HG03196 (cell line): ENCODE data around the gene SETDB2.

Source experiments
- ATAC-seq: cut with Tn5 transposase; IDR thresholded peaks from one replicate; pipeline ENCODE4 v1.9.1; 2021; ENCODE audit not compliant: unreplicated experiment

SETDB2 gene, protein sequence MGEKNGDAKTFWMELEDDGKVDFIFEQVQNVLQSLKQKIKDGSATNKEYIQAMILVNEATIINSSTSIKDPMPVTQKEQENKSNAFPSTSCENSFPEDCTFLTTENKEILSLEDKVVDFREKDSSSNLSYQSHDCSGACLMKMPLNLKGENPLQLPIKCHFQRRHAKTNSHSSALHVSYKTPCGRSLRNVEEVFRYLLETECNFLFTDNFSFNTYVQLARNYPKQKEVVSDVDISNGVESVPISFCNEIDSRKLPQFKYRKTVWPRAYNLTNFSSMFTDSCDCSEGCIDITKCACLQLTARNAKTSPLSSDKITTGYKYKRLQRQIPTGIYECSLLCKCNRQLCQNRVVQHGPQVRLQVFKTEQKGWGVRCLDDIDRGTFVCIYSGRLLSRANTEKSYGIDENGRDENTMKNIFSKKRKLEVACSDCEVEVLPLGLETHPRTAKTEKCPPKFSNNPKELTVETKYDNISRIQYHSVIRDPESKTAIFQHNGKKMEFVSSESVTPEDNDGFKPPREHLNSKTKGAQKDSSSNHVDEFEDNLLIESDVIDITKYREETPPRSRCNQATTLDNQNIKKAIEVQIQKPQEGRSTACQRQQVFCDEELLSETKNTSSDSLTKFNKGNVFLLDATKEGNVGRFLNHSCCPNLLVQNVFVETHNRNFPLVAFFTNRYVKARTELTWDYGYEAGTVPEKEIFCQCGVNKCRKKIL

GRCh38 chr13:49443704-49444523 is at the start of gene SETDB2, which contains the start of gene CAB39L:
Gene SETDB2 (plus strand): TSS chr13:49444274. CDS start chr13:49451894, 7,620 bp downstream.
Gene CAB39L (minus strand): TSS chr13:49444064. CDS start chr13:49382910, 61,154 bp downstream.
- ATAC-seq: peak; percentile 97

DNA sequence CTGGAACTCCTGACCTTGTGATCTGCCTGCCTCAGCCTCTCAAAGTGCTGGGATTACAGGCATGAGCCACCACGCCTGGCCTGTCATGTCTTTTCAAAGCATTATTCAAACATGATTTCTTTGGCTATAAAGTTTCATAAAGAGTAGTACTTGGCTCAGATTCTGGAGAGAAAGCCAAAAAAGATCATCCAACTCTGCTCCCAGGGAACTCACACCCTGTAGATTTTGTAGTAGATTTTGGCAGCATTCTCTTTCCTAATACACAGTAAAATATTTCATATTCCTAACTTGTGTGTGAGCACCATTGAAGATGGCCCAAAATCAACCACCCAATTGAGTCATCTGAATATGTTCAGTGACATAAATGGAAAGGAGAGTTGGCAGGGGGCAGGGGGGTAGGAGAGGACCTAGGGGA is 48.6 kb upstream of the SETDB2 start:
- no peak for ATAC-seq

GRCh38 chr13:49395878-49396380 is 48.1 kb upstream of the SETDB2 start:
- no peak for ATAC-seq

GRCh38 chr13:49399801-49400472 is 44.1 kb upstream of the SETDB2 start:
- ATAC-seq: no peak

DNA sequence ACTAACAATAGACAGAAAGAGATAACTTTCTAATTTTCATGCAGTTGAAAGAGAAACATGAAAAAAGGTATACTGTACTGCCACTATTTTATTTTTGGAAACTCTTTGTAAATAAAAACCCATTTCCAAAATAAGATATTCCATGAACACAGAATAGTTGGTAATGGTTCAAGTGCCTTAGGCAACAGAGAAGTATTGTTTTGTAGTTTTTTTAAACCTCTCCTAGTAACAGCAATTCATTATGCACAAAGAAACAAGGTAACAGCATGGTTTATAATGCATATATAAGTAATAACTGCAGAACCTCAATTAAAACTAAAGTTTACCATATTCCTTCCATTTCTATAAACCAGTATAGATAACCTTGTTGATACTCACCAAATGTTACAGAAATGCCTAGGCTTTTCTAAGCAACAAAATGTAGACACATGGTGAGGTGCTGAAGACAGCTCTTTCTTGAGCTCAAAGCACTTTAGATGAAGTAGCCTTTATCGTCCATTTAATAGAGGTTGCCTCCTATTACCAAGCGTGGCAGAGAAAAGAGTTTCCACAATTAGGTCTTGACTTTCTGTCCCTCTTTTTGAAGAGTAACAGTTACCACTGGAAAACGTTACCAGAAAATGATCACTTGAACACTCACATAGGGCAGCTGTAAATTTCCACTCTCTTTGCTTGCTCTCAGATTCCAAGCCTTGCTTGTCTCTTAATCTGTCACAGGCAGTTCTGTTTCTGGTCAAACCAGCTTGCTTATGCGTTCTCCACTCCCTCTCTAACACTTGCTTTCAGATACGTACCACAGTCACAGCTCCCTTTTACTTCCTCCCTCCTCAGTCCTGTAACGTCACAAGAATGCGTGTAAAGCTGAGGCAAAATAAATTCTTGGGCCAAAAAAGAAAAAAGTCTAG is 43.1 kb upstream of the SETDB2 start:
- ATAC-seq: no peak

DNA sequence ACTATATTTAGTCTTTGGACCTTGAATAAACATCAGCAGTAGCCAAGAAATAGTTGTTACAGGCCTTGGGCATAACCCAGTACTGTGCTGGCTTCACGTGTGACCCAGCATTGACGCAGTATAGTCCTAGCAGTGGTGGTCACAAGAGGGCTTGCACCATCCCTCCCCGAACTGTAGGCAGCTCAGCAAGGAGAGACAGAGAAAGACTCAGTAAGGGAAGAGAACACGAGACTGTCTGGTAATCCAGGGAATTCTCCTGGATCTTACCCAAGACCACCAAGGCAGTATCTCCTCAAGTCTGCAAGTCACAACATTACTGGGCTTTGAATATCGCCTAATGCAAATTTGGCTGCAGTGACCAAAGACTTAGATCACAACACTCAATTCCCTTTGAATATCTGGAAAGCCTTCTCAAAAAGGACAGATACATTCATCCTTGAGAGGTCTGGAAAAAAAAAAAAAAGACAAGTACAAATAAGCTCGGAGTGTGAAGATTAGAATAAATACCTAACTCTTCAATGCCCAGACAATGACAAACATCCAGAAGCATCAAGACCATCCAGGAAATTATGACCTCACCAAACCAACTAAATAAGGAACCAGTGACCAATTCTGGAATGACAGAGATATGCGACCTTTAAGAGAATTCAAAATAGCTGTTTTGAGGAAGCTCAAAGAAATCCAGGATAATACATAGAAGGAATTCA is 39.9 kb upstream of the SETDB2 start:
- ATAC-seq: no peak

GRCh38 chr13:49404703-49405020 is 39.4 kb upstream of the SETDB2 start:
- ATAC-seq: no peak

DNA sequence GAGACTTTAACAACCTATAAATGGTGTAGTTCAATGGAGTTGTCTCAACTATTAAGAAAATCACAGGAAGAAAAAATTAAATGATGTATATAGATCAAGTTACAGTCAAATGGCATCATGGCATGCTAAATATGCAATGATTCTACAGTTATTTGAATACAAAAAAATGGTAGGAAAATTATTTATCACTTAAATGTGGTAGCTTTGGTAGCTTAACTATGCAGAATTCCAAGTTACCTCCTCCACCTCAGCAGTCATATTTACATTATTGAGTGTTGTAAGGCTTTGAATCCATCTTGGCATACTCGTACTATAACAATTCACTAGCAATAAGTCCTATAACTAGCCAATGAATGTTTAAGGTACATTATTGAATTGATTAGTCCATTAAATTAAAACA is 37.0 kb upstream of the SETDB2 start:
- no peak for ATAC-seq

DNA sequence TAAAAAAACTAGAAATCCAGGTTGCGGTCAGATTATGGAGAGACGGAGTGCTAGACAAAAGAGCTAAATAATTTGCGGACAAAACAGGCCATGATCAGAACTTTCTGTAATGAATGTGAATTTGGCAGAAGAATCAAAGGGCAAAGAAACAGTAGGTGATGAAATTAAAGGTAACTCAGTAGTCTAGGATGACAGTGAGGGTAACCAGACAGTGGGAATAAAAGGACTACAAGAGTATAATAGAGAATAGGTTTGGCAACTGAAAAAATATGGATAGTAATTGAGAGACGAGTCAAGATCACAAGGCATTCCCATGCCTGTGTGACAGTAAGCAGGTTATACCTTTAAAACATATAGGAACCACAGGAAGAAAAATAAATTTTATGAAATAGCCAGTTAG is 36.1 kb upstream of the SETDB2 start:
- no peak for ATAC-seq

GRCh38 chr13:49409008-49409407 is 35.1 kb upstream of the SETDB2 start:
- ATAC-seq: no peak

DNA sequence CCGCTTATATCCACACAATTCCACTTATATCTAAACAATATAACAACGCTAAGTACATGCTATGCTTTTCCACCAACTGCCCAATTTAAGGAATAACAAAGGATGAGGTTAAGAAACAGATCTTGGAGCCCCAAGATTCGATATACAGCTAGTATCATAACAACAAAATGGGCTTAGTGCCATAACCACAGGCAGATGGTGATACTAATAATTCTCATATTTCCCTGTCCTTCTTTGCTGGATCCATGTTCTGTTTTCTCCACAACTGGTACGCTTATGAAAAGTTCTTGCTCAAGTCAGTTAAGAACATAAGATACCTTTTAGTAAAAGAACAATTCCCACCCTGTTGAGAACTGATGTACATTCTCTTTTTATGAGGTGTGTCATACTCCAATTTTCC is 34.1 kb upstream of the SETDB2 start:
- no peak for ATAC-seq

DNA sequence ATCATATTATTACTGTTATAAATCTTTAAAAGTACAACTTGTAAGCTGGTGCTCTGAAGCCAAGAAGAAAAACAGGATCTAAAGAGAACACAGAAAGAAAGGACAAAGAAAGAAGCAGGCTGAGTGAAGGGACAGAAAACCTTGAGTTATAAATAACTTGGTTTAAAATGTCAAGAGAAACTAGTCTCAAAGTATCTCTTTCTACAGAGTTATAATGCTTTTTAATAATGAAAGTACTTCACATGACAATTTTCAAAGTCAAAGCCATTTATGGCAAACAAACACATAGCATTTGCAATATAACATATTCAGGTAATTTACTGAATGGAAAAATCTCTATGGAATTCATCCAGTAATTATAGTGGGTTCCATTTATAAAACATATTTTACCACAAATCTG is 33.6 kb upstream of the SETDB2 start:
- ATAC-seq: no peak

- no peak for ATAC-seq
These were observed 32.7 kb upstream of the SETDB2 start for GRCh38 chr13:49411353-49411752.

DNA sequence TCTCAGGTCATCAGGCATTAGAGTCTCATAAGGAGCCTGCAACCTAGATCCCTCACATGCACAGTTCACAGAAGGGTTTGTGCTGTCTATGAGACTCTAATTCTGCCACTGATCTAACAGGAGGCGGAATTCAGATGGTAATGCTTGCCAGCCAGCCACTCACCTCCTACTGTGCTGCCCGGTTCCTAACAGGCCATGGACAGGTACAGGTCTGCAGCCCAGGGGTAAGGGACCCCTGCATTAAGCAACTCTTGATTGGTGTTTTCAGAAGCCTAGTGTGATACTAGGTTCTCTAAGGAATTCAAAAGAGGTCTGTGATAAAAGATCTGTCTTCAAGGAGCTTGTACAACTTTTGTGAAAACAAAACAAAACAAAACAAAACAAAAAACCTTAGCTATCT is 31.3 kb upstream of the SETDB2 start:
- no peak for ATAC-seq

DNA sequence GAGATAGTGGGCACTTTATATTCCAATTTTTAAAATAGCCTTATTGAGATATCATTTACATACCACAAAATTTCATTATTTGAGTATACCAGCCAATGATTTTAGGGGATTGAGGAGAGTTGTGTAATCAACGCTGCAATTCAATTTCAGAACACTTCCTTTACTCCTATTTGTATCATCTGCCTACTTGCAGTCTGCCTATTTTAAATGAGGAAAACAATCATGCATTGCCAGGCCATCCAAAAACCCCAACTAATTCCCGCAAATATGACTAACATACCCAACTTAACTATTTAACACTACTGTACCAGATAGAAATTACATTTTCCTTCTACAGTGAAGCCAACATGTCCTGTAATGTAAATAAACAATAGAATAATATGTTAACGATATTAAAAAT is 26.9 kb upstream of the SETDB2 start:
- no peak for ATAC-seq

DNA sequence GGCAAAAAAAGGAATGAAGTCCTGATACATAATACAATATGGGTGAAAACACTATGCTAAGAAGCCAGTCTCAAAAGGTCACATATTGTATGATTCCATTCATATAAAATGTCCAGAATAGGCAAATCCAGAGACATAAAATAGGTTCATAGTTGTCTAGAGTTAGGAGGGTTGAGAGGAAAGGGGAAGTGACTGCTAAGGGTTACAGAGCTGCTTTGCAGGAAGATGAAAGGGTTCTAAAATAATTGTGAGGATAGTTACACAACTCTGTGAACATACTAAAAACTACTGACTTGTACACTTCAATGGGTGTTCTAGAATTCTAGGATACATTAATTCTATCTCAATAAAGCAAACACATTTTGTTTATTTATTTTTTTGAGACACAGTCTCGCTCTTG is 25.9 kb upstream of the SETDB2 start:
- ATAC-seq: no peak

GRCh38 chr13:49419276-49419675 is 24.8 kb upstream of the SETDB2 start:
- no peak for ATAC-seq

DNA sequence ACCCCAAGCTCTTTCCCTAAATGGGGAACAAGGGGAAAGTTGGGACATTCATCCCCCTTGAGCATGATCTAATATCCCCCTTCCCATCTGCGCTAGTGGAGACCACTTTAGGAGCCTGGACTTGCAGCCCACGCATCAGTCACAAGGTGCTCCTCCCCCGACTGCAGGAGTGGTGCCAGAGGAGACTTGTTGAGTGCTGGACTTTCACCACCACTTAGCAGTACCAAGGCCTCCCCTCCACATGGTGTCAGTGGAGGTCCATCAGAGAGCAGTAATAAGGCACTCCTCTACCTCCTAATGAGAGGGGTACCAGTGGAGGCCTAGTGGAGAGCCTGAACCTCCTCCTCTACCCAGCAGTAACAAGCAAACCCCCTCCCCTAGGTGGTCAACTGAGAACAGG is 22.7 kb upstream of the SETDB2 start:
- ATAC-seq: no peak

DNA sequence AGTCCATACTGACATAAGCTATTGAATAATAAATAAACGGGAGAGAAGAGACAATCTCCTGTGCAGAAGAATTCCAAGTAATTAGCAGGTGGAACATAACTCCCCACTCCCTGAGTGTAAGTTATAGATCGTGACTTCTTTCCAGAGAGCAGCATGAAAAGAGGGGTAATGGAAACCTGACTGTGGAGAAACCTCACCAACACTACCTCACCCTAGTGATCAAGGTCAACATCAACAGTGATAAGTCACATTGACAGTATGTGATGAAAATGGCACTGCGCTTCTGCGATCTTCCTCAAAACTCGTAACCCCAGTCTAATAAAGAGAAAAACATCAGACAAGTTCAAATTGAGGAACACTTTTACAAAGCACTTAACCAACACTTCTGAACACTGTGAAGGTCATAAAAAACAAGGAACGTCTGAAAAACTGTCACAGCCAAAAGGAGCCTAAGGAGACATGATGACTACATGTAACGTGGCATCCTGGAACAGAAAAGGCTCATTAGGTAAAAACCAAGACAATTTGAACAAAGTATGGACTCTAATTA is 20.0 kb upstream of the SETDB2 start:
- no peak for ATAC-seq
